Upper lobe of left lung (tissue), 6 donors: ENCODE results near the gene LEMD2. TPM values are rescaled to one million over a fixed set of nuclear protein-coding genes. Genes with fewer than 3 reads are reported as not detected.

Experiments
- ATAC-seq, 2 donors: fragments of 200-7000 bp; cut with Tn5 transposase; one replicate each; pipeline ENCODE4 v1.9.1; 2022; ENCODE audit warnings: mild to moderate bottlenecking in 2 of 2, moderate library complexity in 2 of 2; ENCODE audit not compliant: low FRiP score in 2 of 2
- DNase-seq, 2 donors: peaks; one replicate each; pipeline ENCODE4 v3.0.0-alpha.2; 2019 to 2020
- H3K27ac ChIP-seq, 4 donors: fragments of 200-600 bp; sonication (generic); one replicate each; pipeline ENCODE4 v1.5.1; 2016 to 2019
- H3K27me3 ChIP-seq, 4 donors: fragments of 200-600 bp; sonication (generic); one replicate each; pipeline ENCODE4 v1.5.1; 2017 to 2019
- H3K36me3 ChIP-seq, 4 donors: fragments of 200-600 bp; sonication (generic); one replicate each; pipeline ENCODE4 v1.5.1; 2016 to 2019
- H3K4me1 ChIP-seq, 4 donors: fragments of 200-600 bp; sonication (generic); one replicate each; pipeline ENCODE4 v1.5.1; 2018 to 2019
- H3K4me3 ChIP-seq, 4 donors: fragments of 200-600 bp; sonication (generic); one replicate each; pipeline ENCODE4 v1.5.1; 2017 to 2019; ENCODE audit warnings: mild to moderate bottlenecking in 2 of 4, moderate library complexity in 1 of 4
- H3K9me3 ChIP-seq, 4 donors: fragments of 200-600 bp; sonication (generic); one replicate each; pipeline ENCODE4 v1.5.1; 2018 to 2019
- EP300 ChIP-seq, 4 donors: sonication (generic); formaldehyde crosslinking; IDR thresholded peaks; one replicate each; pipeline ENCODE4 v1.5.1; 2017; ENCODE audit warnings: antibody characterized with exemption in 4 of 4, control low read depth in 2 of 4
- POLR2A ChIP-seq, 4 donors: fragments of 450-650 bp; IDR thresholded peaks; one replicate each; pipeline ENCODE4 v1.5.1; 2016 to 2017; ENCODE audit warnings: antibody characterized with exemption in 4 of 4, mild to moderate bottlenecking in 2 of 4
- POLR2AphosphoS5 ChIP-seq, 2 donors: sonication (generic); formaldehyde crosslinking; IDR thresholded peaks; one replicate each; pipeline ENCODE4 v1.5.1; 2017; ENCODE audit warnings: antibody characterized with exemption in 2 of 2
- WGBS, 2 donors: methylation state at CpG; one replicate each; pipeline ENCODE4 v1.1.5; 2017 to 2018; 5-methylcytosine and 5-hydroxymethylcytosine counted together
- total RNA-seq, 6 donors: library from RNA; depleted of rRNA in 4 of 6; stranded (reverse); fragments of >200 nt in 4 of 6; gene quantifications; one replicate each; pipeline versions ENCODE4 v1.1.0 to v1.2.1, GENCODE V29; 2016 to 2021
- TF ChIP-seq, protein P1 (sequence below), 6 experiments: fragments of 450-650 bp in 4 of 6; fragments of 200-600 bp in 2 of 6; sonication (generic) in 2 of 6; IDR thresholded peaks; one replicate each; pipeline ENCODE4 v1.5.1; 2016 to 2019; ENCODE audit warnings: antibody characterized with exemption in 6 of 6
- donor health status: DM: no; HTN: no; CAD: no; lungs with moderate emphysema.
- donor health status: DM: no; HTN: yes; CAD: no; lungs with severe emphysema.

Gene LEMD2
- total RNA-seq: 100 to 1,000 TPM in 2 of 6 donors, 10 to 100 TPM in 4; 51.1 to 118 (median 66.2) TPM

DNA sequence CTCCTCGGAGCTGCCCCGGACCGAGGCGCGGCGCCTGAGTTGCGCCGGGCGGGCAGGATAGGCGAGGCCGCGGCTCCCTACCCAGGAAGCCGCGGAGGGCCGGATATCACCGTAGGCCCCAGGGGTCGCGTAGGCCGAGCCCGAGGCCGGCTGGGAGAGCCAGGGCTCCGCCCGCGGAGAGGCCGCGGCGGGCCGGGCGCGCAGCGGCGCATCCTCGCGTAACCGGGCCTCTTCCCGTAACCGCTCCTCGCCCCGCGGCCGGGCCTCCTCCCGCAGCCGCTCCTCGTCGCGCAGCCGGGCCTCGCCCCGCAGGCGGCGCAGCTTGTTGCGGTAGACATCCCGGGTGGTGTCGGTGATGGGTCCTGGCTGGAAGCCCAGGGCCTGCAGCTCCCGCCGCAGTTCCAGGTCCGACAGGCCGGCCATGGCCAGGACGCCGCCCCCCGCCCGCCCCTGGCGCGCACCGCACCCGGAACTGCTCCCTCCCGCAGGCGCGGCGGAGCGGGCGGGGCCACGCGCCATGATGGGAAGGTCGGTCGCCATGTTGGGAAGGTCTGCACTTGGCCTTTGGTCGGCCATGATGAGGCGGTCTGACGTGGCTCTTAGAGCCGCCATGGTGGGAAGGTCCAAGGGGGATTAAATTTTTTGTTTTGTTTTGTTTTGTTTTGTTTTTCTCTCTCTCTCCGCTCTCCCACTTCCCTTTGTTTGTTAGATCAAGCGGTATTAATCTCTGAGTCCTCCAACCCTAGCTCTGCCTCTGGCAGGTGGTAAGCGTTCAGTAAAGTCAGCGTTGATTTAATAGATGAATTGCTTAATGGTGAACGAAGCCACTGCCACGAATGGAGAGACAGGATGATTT, at the start of gene LEMD2:
TSS of gene LEMD2 (minus strand) at position 437 of the 856 bp plus-strand sequence. CDS start at position 423, 14 bp downstream.
- H3K9me3 ChIP-seq: no peaks in the 10 kb centered on the region
- peaks cover 33 to 45% (median 37%) of the 10 kb centered on the region in 4 donors for H3K4me1 ChIP-seq
- H3K27ac ChIP-seq: peak within 1 kb of the TSS; percentile 96 to 98 (median 98)
- 8 to 24% methylated on average over 13 to 36 of the region's 86 CpGs for WGBS, 2 donors
- DNase-seq (peak; percentile 92 to 100), ATAC-seq (peak; percentile 96 to 98)
- peak within 1 kb of the TSS; percentile 83 to 98 (median 94) for H3K4me3 ChIP-seq
- TF ChIP-seq POLR2AphosphoS5 (IDR thresholded peaks at IDR 0.05): peak; percentile 100
- TF ChIP-seq EP300 (IDR thresholded peaks at IDR 0.05): peak in 1 of 4 donors; percentile 95
- TF ChIP-seq, protein P1, sequence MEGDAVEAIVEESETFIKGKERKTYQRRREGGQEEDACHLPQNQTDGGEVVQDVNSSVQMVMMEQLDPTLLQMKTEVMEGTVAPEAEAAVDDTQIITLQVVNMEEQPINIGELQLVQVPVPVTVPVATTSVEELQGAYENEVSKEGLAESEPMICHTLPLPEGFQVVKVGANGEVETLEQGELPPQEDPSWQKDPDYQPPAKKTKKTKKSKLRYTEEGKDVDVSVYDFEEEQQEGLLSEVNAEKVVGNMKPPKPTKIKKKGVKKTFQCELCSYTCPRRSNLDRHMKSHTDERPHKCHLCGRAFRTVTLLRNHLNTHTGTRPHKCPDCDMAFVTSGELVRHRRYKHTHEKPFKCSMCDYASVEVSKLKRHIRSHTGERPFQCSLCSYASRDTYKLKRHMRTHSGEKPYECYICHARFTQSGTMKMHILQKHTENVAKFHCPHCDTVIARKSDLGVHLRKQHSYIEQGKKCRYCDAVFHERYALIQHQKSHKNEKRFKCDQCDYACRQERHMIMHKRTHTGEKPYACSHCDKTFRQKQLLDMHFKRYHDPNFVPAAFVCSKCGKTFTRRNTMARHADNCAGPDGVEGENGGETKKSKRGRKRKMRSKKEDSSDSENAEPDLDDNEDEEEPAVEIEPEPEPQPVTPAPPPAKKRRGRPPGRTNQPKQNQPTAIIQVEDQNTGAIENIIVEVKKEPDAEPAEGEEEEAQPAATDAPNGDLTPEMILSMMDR (IDR thresholded peaks at IDR 0.05): peak in 4 of 6 experiments; percentile 9 to 43 (median 30)
- peak; percentile 55 to 97 (median 91) for TF ChIP-seq POLR2A (IDR thresholded peaks at IDR 0.05)
- H3K36me3 ChIP-seq: peaks cover 2 to 25% (median 12%) of the 10 kb centered on the region in 4 donors
- no peaks in the 10 kb centered on the region for H3K27me3 ChIP-seq

DNA sequence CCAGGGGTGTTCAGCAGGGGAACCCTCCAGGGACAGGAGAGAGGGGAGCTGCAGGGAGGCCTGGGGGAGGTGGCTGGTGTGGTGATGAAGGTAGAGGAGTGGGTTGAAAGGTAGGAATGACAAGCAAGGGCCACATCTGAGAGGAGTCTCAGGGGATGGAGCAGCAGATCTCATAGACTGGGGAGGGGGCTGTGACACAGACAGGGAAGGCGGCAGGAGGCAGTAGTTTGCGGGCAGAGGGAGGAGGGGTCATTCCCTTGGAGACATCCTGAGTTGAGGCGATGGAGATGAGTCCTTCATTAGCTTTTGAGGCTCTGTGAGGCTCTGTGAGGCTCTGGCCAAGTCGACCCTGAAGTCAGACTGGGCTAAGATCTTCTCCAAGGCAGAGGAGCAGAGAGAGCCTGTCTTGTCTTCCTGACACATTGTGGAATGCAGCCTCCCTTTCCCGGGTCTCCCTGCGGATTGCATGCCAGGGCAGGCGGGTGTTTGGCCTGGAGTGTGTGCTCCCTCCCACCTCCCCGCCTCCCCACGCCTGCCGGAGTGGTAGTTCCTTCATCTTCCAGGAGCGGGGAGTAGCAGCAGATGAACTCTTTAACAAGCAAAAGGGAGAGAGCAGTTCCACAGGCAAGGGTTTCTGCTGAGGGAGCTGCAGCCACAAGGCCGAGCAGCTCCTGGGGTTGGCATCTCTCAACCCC, 49.2 kb upstream of the LEMD2 start:
- ATAC-seq (no peak), DNase-seq (no peak)
- H3K36me3 ChIP-seq: no peaks in the 10 kb centered on the region
- no peaks in the 10 kb centered on the region for H3K9me3 ChIP-seq
- no peak overlapping the region for H3K27ac ChIP-seq
- TF ChIP-seq POLR2AphosphoS5 (IDR thresholded peaks at IDR 0.05) (no peak), POLR2A (IDR thresholded peaks at IDR 0.05) (no peak), EP300 (IDR thresholded peaks at IDR 0.05) (no peak)
- TF ChIP-seq, protein P1 (IDR thresholded peaks at IDR 0.05): no peak
- H3K4me3 ChIP-seq: no peak overlapping the region
- 50 to 73% methylated on average over 10 to 12 of the region's 12 CpGs for WGBS, 2 donors
- H3K27me3 ChIP-seq: no peaks in the 10 kb centered on the region
- H3K4me1 ChIP-seq: peaks cover 11 to 22% (median 14%) of the 10 kb centered on the region in 4 donors

DNA sequence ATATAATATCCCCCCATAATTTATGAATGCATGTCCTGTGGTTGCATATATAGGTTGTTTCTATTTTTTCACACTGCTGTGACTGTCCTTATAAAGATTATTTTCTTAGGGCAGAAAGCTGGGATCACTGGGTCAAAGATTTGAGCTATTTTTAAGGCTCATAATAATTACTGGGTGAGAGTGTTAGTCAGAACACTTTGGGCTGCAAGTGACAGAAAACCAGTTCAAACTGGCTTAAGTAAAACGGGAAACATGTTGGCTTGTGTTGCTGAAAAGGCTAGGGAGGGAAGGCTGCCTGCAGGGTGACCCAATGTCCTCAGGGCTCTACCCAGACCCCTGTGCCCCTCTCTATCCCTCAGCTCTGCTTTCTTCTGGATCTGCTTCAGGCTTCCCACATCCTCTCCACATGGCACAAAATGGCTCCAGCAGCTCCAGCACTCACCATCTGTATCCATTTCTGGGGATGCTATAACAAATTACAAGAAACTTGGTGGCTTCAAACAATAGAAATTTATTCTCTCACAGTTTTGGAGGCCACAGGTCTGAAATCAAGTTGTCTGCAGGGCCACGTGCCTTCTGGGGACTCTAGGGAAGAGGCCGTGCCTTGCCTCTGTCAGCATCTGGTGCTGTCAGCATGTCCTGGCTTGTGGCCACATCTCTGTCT, 48.0 kb upstream of the LEMD2 start:
- H3K9me3 ChIP-seq: no peaks in the 10 kb centered on the region
- peaks cover 11 to 22% (median 14%) of the 10 kb centered on the region in 4 donors for H3K4me1 ChIP-seq
- no peak for DNase-seq
- no peak for TF ChIP-seq POLR2A (IDR thresholded peaks at IDR 0.05)
- no peak overlapping the region for H3K4me3 ChIP-seq
- no peaks in the 10 kb centered on the region for H3K27me3 ChIP-seq
- no peak for ATAC-seq
- no peaks in the 10 kb centered on the region for H3K36me3 ChIP-seq
- no peak overlapping the region for H3K27ac ChIP-seq
- 71 to 79% methylated on average over 3 of the region's 3 CpGs for WGBS, 2 donors

DNA sequence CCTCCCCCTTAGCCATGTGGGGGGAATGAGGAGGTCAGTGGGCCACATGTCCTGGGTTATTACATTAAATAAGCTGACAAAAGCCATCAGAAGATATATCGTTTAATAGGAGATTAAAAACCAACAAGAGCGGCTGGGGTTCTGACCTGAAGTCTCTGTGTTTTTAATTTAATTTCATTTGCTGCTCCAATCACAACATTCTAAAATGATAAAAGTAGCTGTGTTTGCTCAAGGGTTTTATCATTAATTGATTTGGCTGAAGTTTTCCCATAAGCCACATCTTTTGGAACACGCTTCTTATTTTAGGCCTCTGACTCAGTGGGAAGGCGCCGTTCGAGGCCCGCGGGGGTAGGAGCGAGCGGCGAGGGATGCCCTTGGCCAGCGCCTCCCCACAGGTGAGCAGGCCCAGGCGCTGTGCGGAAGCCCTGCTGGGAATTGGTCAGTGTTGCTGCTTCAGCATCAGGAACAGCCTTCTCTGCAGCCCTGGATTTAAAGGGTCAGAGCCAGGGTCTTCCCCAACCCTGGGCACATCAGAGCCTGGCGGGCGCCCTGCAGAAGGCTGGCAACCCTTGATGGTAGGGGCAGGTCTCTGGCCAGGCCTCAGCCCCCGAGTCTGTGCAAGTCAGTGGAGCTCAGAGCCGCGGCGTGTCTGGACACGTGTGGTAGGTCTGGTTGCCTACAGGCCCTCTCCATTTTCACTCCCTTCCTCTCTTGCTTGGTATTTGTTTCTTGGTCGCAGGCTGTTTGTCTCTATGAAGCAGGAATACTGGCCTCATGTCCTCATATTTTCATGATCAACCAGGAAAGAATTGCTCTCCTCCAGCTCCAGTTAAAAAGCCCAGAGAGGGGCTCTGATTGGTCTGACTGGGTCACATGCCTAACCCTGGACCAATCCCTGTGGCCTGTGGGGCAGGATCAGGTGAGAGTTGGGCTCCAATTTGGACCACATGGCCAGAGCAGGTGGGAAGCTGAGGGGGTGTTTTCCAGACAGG, 45.8 kb upstream of the LEMD2 start:
- no peak overlapping the region for H3K4me3 ChIP-seq
- H3K27me3 ChIP-seq: no peaks in the 10 kb centered on the region
- ATAC-seq: no peak
- WGBS, 2 donors: 90 to 93% methylated on average over 17 to 22 of the region's 22 CpGs
- peak in 1 of 2 donors; percentile 64 for DNase-seq
- H3K9me3 ChIP-seq: no peaks in the 10 kb centered on the region
- no peak overlapping the region for H3K27ac ChIP-seq
- H3K4me1 ChIP-seq: peaks cover 3 to 9% (median 6%) of the 10 kb centered on the region in 4 donors
- TF ChIP-seq, protein P1 (IDR thresholded peaks at IDR 0.05): no peak
- TF ChIP-seq POLR2A (IDR thresholded peaks at IDR 0.05): no peak
- TF ChIP-seq POLR2AphosphoS5 (IDR thresholded peaks at IDR 0.05): no peak
- TF ChIP-seq EP300 (IDR thresholded peaks at IDR 0.05): no peak
- no peaks in the 10 kb centered on the region for H3K36me3 ChIP-seq
